NOMO-1 (cell line): ENCODE results near the gene C11orf71.

ENCODE experiments used
- DNase-seq, 2 experiments: peaks; one replicate each; lab custom pipeline; 2025; ENCODE audit not compliant: unreplicated experiment in 2 of 2; lab: John Stamatoyannopoulos, UW

C11orf71 gene

GRCh38 chr11:114362326-114362725 lies 38.0 kb downstream of the C11orf71 start:
- DNase-seq = no peak

GRCh38 chr11:114359342-114359741 lies 41.0 kb downstream of the C11orf71 start:
- DNase-seq = no peak

- DNase-seq = peak in 1 of 2 experiments; percentile 20
Measured at GRCh38 chr11:114358716-114359115, 41.6 kb downstream of the C11orf71 start.

GRCh38 chr11:114354076-114354475 lies 46.2 kb downstream of the C11orf71 start:
- no peak for DNase-seq

GRCh38 chr11:114353443-114353842 lies 46.9 kb downstream of the C11orf71 start:
- no peak for DNase-seq

- DNase-seq = no peak
Measured at GRCh38 chr11:114350022-114350421, 50.3 kb downstream of the C11orf71 start.
